A549 (cell line): Measurements from ENCODE around the gene NDUFC1.

ENCODE experiments used
- CEBPB ChIP-seq, 2 experiments: fragments of >200 bp in 1 of 2; sonication (Bioruptor Twin) in 1 of 2; formaldehyde crosslinking in 1 of 2; IDR thresholded peaks; 2 replicates each; pipeline ENCODE4 v1.6.1; 2012 to 2016
- ESRRA ChIP-seq: fragments of 150-350 bp; IDR thresholded peaks from 2 replicates; pipeline ENCODE4 v1.6.1; 2014; ENCODE audit warnings: mild to moderate bottlenecking, low read length, borderline replicate concordance
- FOSL2 ChIP-seq, 2 experiments: fragments of 450-650 bp in 1 of 2; fragments of >200 bp in 1 of 2; sonication (Bioruptor Twin) in 1 of 2; formaldehyde crosslinking; IDR thresholded peaks; 2 replicates each; pipeline versions ENCODE4 v1.5.0 to v1.6.1; 2016 to 2020; ENCODE audit warnings: mild to moderate bottlenecking in 1 of 2, moderate library complexity in 1 of 2
- JUNB ChIP-seq: fragments of >200 bp; sonication (Bioruptor Twin); formaldehyde crosslinking; IDR thresholded peaks from 2 replicates; pipeline ENCODE4 v1.6.1; 2016
- MAFK ChIP-seq: fragments of 450-650 bp; IDR thresholded peaks from 2 replicates; pipeline ENCODE4 v1.6.1; 2014; ENCODE audit not compliant: partially characterized antibody
- POLR2A ChIP-seq: IDR thresholded peaks from 2 replicates; pipeline ENCODE4 v1.6.1; 2012; ENCODE audit warnings: mild to moderate bottlenecking, low read length
- RAD21 ChIP-seq, 2 experiments: fragments of >200 bp in 1 of 2; sonication (Bioruptor Twin) in 1 of 2; formaldehyde crosslinking in 1 of 2; IDR thresholded peaks in 1 of 2; conservative IDR thresholded peaks in 1 of 2; 2 replicates in 1 of 2; 3 replicates in 1 of 2; pipeline ENCODE4 v1.6.1; 2012 to 2018; ENCODE audit warnings: inconsistent platforms in 1 of 2
- RCOR1 ChIP-seq: fragments of 150-350 bp; IDR thresholded peaks from 2 replicates; pipeline ENCODE4 v1.6.1; 2014; ENCODE audit warnings: antibody characterized with exemption, low read length, low read depth
- TF ChIP-seq, protein P1 (sequence below): fragments of >200 bp; sonication (Bioruptor Twin); formaldehyde crosslinking; IDR thresholded peaks from 3 replicates; pipeline ENCODE4 v1.5.1; 2016
- TF ChIP-seq, protein P2 (sequence below): fragments of 250-450 bp; sonication (Bioruptor Pico); IDR thresholded peaks from 2 replicates; pipeline ENCODE4 v1.5.0; 2020; ENCODE audit warnings: low read depth, mild to moderate bottlenecking, moderate library complexity
- TF ChIP-seq, protein P3 (sequence below): IDR thresholded peaks from 2 replicates; pipeline ENCODE4 v1.6.1; 2012
- TF ChIP-seq, protein P4 (sequence below): fragments of 200-600 bp; sonication (generic); IDR thresholded peaks from 2 replicates; pipeline ENCODE4 v1.6.1; 2016; ENCODE audit warnings: antibody characterized with exemption, mild to moderate bottlenecking, moderate library complexity

DNA sequence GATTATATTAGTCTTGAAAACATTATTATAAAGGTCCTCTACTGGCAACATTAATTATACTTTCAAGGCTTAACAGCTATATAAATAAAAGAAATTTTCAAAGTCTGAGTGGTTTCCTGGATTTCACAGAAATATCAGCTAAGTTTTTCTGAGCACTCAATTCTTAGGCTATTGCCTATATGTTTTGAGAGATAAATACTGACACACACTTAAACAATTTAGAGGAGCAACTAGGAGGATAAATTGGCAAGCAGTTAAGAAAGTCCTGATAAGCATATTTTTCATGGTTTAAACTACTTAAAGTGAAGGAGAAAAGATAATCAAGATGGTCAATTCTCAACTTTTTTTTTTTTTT, 19.6 kb downstream of the NDUFC1 start:
- TF ChIP-seq RAD21 (conservative IDR thresholded peaks at IDR 0.05 in 1 of 2, IDR thresholded peaks at IDR 0.05 in 1 of 2) (no peak), CEBPB (IDR thresholded peaks at IDR 0.05) (no peak), RCOR1 (no peak), POLR2A (no peak), JUNB (no peak), ESRRA (no peak), MAFK (no peak), FOSL2 (IDR thresholded peaks at IDR 0.05) (no peak), FOSL2 (CRISPR knock-in tag; IDR thresholded peaks at IDR 0.05) (no peak)
- TF ChIP-seq, protein P1, sequence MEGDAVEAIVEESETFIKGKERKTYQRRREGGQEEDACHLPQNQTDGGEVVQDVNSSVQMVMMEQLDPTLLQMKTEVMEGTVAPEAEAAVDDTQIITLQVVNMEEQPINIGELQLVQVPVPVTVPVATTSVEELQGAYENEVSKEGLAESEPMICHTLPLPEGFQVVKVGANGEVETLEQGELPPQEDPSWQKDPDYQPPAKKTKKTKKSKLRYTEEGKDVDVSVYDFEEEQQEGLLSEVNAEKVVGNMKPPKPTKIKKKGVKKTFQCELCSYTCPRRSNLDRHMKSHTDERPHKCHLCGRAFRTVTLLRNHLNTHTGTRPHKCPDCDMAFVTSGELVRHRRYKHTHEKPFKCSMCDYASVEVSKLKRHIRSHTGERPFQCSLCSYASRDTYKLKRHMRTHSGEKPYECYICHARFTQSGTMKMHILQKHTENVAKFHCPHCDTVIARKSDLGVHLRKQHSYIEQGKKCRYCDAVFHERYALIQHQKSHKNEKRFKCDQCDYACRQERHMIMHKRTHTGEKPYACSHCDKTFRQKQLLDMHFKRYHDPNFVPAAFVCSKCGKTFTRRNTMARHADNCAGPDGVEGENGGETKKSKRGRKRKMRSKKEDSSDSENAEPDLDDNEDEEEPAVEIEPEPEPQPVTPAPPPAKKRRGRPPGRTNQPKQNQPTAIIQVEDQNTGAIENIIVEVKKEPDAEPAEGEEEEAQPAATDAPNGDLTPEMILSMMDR: no peak
- TF ChIP-seq, protein P2, sequence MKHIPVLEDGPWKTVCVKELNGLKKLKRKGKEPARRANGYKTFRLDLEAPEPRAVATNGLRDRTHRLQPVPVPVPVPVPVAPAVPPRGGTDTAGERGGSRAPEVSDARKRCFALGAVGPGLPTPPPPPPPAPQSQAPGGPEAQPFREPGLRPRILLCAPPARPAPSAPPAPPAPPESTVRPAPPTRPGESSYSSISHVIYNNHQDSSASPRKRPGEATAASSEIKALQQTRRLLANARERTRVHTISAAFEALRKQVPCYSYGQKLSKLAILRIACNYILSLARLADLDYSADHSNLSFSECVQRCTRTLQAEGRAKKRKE: no peak
- TF ChIP-seq, protein P3, sequence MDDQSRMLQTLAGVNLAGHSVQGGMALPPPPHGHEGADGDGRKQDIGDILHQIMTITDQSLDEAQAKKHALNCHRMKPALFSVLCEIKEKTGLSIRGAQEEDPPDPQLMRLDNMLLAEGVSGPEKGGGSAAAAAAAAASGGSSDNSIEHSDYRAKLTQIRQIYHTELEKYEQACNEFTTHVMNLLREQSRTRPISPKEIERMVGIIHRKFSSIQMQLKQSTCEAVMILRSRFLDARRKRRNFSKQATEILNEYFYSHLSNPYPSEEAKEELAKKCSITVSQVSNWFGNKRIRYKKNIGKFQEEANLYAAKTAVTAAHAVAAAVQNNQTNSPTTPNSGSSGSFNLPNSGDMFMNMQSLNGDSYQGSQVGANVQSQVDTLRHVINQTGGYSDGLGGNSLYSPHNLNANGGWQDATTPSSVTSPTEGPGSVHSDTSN: no peak
- TF ChIP-seq, protein P4, sequence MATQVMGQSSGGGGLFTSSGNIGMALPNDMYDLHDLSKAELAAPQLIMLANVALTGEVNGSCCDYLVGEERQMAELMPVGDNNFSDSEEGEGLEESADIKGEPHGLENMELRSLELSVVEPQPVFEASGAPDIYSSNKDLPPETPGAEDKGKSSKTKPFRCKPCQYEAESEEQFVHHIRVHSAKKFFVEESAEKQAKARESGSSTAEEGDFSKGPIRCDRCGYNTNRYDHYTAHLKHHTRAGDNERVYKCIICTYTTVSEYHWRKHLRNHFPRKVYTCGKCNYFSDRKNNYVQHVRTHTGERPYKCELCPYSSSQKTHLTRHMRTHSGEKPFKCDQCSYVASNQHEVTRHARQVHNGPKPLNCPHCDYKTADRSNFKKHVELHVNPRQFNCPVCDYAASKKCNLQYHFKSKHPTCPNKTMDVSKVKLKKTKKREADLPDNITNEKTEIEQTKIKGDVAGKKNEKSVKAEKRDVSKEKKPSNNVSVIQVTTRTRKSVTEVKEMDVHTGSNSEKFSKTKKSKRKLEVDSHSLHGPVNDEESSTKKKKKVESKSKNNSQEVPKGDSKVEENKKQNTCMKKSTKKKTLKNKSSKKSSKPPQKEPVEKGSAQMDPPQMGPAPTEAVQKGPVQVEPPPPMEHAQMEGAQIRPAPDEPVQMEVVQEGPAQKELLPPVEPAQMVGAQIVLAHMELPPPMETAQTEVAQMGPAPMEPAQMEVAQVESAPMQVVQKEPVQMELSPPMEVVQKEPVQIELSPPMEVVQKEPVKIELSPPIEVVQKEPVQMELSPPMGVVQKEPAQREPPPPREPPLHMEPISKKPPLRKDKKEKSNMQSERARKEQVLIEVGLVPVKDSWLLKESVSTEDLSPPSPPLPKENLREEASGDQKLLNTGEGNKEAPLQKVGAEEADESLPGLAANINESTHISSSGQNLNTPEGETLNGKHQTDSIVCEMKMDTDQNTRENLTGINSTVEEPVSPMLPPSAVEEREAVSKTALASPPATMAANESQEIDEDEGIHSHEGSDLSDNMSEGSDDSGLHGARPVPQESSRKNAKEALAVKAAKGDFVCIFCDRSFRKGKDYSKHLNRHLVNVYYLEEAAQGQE: no peak
